ENCODE data around the gene TSEN54. TPM values are rescaled to one million over a fixed set of nuclear protein-coding genes. Genes with fewer than 3 reads are reported as not detected.

TSEN54 gene
- total RNA-seq, 1 experiment from 2014 or later = 87.3 TPM

GRCh38 chr17:75499313-75500022, 16.9 kb upstream of the TSEN54 start:
- Histone ChIP-seq H4K20me1 (ENCODE audit: insufficient read depth) (no peaks in the 10 kb centered on the region), H3K9ac (ENCODE audit: low read length) (no peak overlapping the region), H3K4me2 (ENCODE audit: low read length) (no peak overlapping the region), H3K4me1 (ENCODE audit: control insufficient read depth in 1 of 2, insufficient read depth in 2 of 2, low read length in 2 of 2) (no peaks in the 10 kb centered on the region), H2AFZ (ENCODE audit: low read depth, low read length, poor library complexity, severe bottlenecking) (no peak overlapping the region), H3K27me3 (ENCODE audit: insufficient read depth, low read length) (no peaks in the 10 kb centered on the region), H3K4me3 (replicated peaks in 1 of 2; ENCODE audit: low read depth in 1 of 2, low read length in 2 of 2) (no peak overlapping the region), H3K9me2 (ENCODE audit: insufficient read depth) (no peaks in the 10 kb centered on the region), H3K36me3 (ENCODE audit: control insufficient read depth in 1 of 2, insufficient read depth in 2 of 2, low read length in 2 of 2) (peaks cover 13 to 17% of the 10 kb centered on the region in 2 experiments; a peak in 2 of 4 replicates), H3K79me2 (ENCODE audit: insufficient read depth, low read length) (no peaks in the 10 kb centered on the region), H3K27ac (ENCODE audit: low read depth, low read length) (peak overlapping the region; percentile 4; the same call in 1 of the 2 replicates), H3K9me3 (ENCODE audit: control insufficient read depth in 1 of 2, insufficient read depth in 1 of 2, low read depth in 1 of 2, low read length in 2 of 2) (no peaks in the 10 kb centered on the region)
- DNase-seq (ENCODE audit: low read depth, low spot score) (no peak), ATAC-seq (no peak)
- no peak for TF ChIP-seq CTCF (IDR thresholded peaks at IDR 0.05 in 2 of 3, conservative IDR thresholded peaks at IDR 0.05 in 1 of 3; ENCODE audit: borderline replicate concordance in 1 of 3, insufficient read depth in 1 of 3, low read depth in 2 of 3, low read length in 2 of 3)
- TF ChIP-seq CEBPB (IDR thresholded peaks at IDR 0.05; ENCODE audit: low read depth) = no peak
- no peak for TF ChIP-seq ZBTB33 (IDR thresholded peaks at IDR 0.05; ENCODE audit: extremely low read depth, insufficient replicate concordance, low read length)
- TF ChIP-seq RAD21 (IDR thresholded peaks at IDR 0.05; ENCODE audit: low read depth) = no peak
- no peak for TF ChIP-seq POLR2A (IDR thresholded peaks at IDR 0.05; ENCODE audit: borderline replicate concordance, extremely low read depth, insufficient read depth, insufficient read length)
- no peak for TF ChIP-seq TCF7L2 (IDR thresholded peaks at IDR 0.05; ENCODE audit: borderline replicate concordance, extremely low read depth, insufficient read depth, insufficient read length)
- no peak for TF ChIP-seq SRF (IDR thresholded peaks at IDR 0.05; ENCODE audit: low read depth)
- TF ChIP-seq YY1 (IDR thresholded peaks at IDR 0.05; ENCODE audit: extremely low read depth, insufficient replicate concordance, low read depth, low read length) = no peak
- TF ChIP-seq EZH2 (IDR thresholded peaks at IDR 0.05) = no peak
- no peak for TF ChIP-seq POLR2AphosphoS5 (IDR thresholded peaks at IDR 0.05; ENCODE audit: low read depth, low read length)
- no peak for TF ChIP-seq EZH2phosphoT487 (IDR thresholded peaks at IDR 0.05; ENCODE audit: borderline replicate concordance)
- TF ChIP-seq ELF1 (IDR thresholded peaks at IDR 0.05; ENCODE audit: borderline replicate concordance, low read depth) = no peak
- ChIA-PET CTCF (no interaction called here), RAD21 (ENCODE audit: low non-redundant PET in 1 of 2, low total read pairs in 2 of 2, uncharacterized antibody in 2 of 2, unreplicated experiment in 2 of 2) (no interaction called here), POLR2A (interaction anchor here (0.6 kb wide), 1 partner anchor 18 kb away, joined by 5 read pairs; no protein-coding TSS in a partner anchor)
- TSS peak; percentile 63 for BruUV-seq (replicated peaks)
- intact Hi-C loops (cut with micrococcal nuclease) = no loop called here
